Central memory CD8-positive, alpha-beta T cell (primary cell): ENCODE results near the gene NEIL3.

Source experiments
- ATAC-seq: fragments of 150-1000 bp; cut with Tn5 transposase; replicated peaks from 2 replicates; pipeline ENCODE4 v1.10.0; 2022; ENCODE audit warnings: mild to moderate bottlenecking, moderate FRiP score, moderate number of reproducible peaks; ENCODE audit not compliant: poor library complexity, severe bottlenecking; ENCODE audit errors: extremely low read depth
- DNase-seq, 2 donors: peaks; one replicate each; pipeline ENCODE4 v3.0.0; 2021; ENCODE audit warnings: low spot score in 2 of 2
- H3K27ac Mint-ChIP-seq: one replicate; pipeline ENCODE4 v1.8.0; 2022; ENCODE audit warnings: low read depth, mild to moderate bottlenecking, moderate library complexity, mixed read lengths
- H3K27me3 Mint-ChIP-seq: one replicate; pipeline ENCODE4 v1.8.0; 2022; ENCODE audit warnings: mixed read lengths
- H3K36me3 Mint-ChIP-seq: one replicate; pipeline ENCODE4 v1.8.0; 2022; ENCODE audit warnings: mild to moderate bottlenecking, moderate library complexity, mixed read lengths; ENCODE audit not compliant: insufficient read depth
- H3K4me1 Mint-ChIP-seq: one replicate; pipeline ENCODE4 v1.8.0; 2022; ENCODE audit warnings: mixed read lengths
- H3K4me3 Mint-ChIP-seq: one replicate; pipeline ENCODE4 v1.8.0; 2022; ENCODE audit warnings: mild to moderate bottlenecking, moderate library complexity, mixed read lengths
- H3K9me3 Mint-ChIP-seq: one replicate; pipeline ENCODE4 v1.8.0; 2022; ENCODE audit warnings: mixed read lengths

The NEIL3 gene

DNA sequence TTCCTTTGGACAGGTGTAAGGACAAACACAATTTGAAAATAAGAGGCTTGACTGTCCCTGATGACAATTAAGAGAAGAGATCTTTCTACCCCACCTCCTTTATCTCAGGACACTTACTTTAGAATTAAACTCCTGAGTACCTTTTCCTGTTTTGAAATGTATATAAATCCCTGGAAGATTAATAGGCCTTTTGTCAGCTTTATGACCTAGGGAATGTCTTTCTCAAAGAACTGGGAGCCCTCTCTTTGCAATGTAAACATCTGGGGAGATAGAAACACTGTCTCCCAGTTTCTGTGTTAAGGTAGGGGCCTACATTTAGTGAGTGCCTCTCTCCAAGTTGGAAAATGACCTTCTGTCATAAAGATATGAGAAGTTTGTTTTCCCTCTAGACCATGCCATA, 100.9 kb downstream of the NEIL3 start:
- Mint-ChIP-seq H3K27me3 (no peaks in the 10 kb centered on the region), H3K27ac (no peak overlapping the region), H3K9me3 (no peaks in the 10 kb centered on the region), H3K4me3 (no peak overlapping the region), H3K4me1 (no peaks in the 10 kb centered on the region), H3K36me3 (no peaks in the 10 kb centered on the region)
- DNase-seq (no peak), ATAC-seq (no peak)

DNA sequence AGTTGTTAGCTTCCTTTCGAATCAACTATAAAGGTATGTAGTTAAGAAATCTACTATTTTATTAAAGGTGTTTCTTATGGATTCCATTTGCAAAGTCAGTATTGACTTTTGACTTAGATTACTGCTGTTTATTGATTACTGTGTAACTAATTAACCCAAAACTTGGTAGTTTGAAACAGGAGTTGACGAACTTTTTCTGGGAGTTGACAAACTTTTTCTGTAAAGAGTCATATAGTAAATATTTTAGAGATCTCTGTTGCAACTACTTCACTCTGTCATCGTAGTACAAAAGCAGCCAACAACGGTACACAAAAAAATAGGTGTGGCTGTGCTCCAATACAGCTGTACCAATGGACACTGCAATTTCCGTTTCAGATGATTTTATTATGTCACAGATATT, 102.3 kb downstream of the NEIL3 start:
- DNase-seq (no peak), ATAC-seq (no peak)
- H3K27me3 Mint-ChIP-seq: no peaks in the 10 kb centered on the region
- H3K27ac Mint-ChIP-seq: no peak overlapping the region
- H3K36me3 Mint-ChIP-seq: no peaks in the 10 kb centered on the region
- H3K4me1 Mint-ChIP-seq: no peaks in the 10 kb centered on the region
- no peak overlapping the region for H3K4me3 Mint-ChIP-seq
- H3K9me3 Mint-ChIP-seq: no peaks in the 10 kb centered on the region
